Kidney (tissue), 14 donors: Measurements from ENCODE around the gene CLMN. TPM values are rescaled to one million over a fixed set of nuclear protein-coding genes. Genes with fewer than 3 reads are reported as not detected.

ENCODE experiments used
- DNase-seq, 5 donors: peaks; one replicate each; pipeline ENCODE4 v3.0.0-alpha.2; 2013 to 2020
- FAIRE-seq: peaks from 2 replicates; lab custom pipeline; 2012; peaks lifted over from hg19 to GRCh38; lab: Jason Lieb, UNC
- H3K27ac ChIP-seq, 2 donors: one replicate each; pipeline ENCODE4 v1.7.0; 2013; ENCODE audit warnings: low read depth in 2 of 2, low read length in 2 of 2, inconsistent platforms in 1 of 2
- H3K27me3 ChIP-seq: one replicate; pipeline ENCODE4 v1.7.1; 2013; ENCODE audit warnings: low read length, inconsistent platforms; ENCODE audit not compliant: control insufficient read depth, insufficient read depth
- H3K36me3 ChIP-seq, 3 donors: one replicate each; pipeline versions ENCODE4 v1.7.0 to v1.7.1; 2013; ENCODE audit warnings: low read length in 3 of 3, control low read depth in 1 of 3, inconsistent platforms in 1 of 3; ENCODE audit not compliant: insufficient read depth in 3 of 3, control insufficient read depth in 2 of 3
- H3K4me1 ChIP-seq, 3 donors: one replicate each; pipeline versions ENCODE4 v1.7.0 to v1.7.1; 2013; ENCODE audit warnings: low read length in 3 of 3, inconsistent platforms in 1 of 3, low read depth in 1 of 3; ENCODE audit not compliant: control insufficient read depth in 2 of 3, insufficient read depth in 2 of 3
- H3K4me3 ChIP-seq, 3 donors: one replicate each; pipeline versions ENCODE4 v1.7.0 to v1.8.1; 2013; ENCODE audit warnings: low read length in 3 of 3, control low read depth in 1 of 3, inconsistent platforms in 1 of 3
- H3K9ac ChIP-seq, 3 donors: one replicate each; pipeline versions ENCODE4 v1.7.0 to v1.7.1; 2013; ENCODE audit warnings: low read length in 3 of 3, control low read depth in 1 of 3, inconsistent platforms in 1 of 3
- H3K9me3 ChIP-seq, 3 donors: one replicate each; pipeline versions ENCODE4 v1.7.0 to v1.7.1; 2013; ENCODE audit warnings: low read length in 3 of 3, control low read depth in 1 of 3, inconsistent platforms in 1 of 3; ENCODE audit not compliant: control insufficient read depth in 2 of 3, insufficient read depth in 1 of 3
- intact Hi-C: fragments of 100-400 bp; cut with DNase I; formaldehyde crosslinking; loops from one replicate; pipeline ENCODE4 v1.11.1; 2022
- polyA plus RNA-seq: library from polyadenylated mRNA; stranded (reverse); fragments of 350-450 nt; fragmentation: Illumina TruSeq; extraction: RNeasy Lipid Tissue Mini Kit (QIAGEN cat#74804); gene quantifications from one replicate; pipeline ENCODE4 v1.2.3, GENCODE V29; 2014; ENCODE audit warnings: low read depth, low replicate concordance; ENCODE audit not compliant: insufficient read depth
- total RNA-seq: library from RNA; stranded (reverse); fragmentation: NEBNext Ultra II Directional; extraction: Animal tissue kit (Norgen Biotek cat#: 25700); gene quantifications from one replicate; pipeline ENCODE4 v1.2.1, GENCODE V29; 2021
- TF ChIP-seq, protein P1 (sequence below): IDR thresholded peaks from 3 replicates; pipeline ENCODE4 v1.5.1; 2012; ENCODE audit warnings: mild to moderate bottlenecking, moderate library complexity, borderline replicate concordance; ENCODE audit not compliant: insufficient read depth; ENCODE audit errors: extremely low read depth
- donor health status: control.
- donor health status: control.
- donor health status: control.
- donor health status: control.
- donor health status: control.
- donor health status: DM: yes; HTN: yes; CAD: no.
- donor health status: Normal renal cell carcinoma (clear cell type).

Gene CLMN
- total and polyA plus RNA-seq, 2 donors from 2014 or later, result 33.1 to 151 TPM

DNA sequence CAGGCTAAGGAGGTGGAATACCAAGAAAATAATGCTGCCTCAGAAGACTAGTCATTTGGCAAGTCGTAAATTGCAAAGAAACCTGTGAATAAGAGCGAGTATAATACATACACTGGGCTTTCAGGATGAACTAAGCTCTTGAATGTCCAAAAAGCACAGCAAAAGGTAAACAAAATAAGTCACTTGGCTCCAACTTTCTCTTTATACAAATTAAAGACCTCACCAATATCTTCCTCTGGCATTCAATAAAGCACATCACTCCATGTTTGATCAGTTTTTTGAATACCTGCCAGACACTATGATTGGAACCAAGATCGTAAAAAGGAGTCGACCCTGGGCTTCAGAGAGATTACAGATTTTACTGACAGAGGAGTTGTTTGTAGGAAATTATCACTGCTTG, 165.8 kb downstream of the CLMN start:
- DNase-seq (no peak), FAIRE-seq (no peak)
- Histone ChIP-seq H3K27ac (no peak overlapping the region), H3K9ac (no peak overlapping the region), H3K9me3 (no peaks in the 10 kb centered on the region), H3K4me1 (peaks cover 0 to 32% (median 12%) of the 10 kb centered on the region in 3 donors), H3K27me3 (no peaks in the 10 kb centered on the region), H3K36me3 (no peaks in the 10 kb centered on the region), H3K4me3 (no peak overlapping the region)
- TF ChIP-seq, protein P1, sequence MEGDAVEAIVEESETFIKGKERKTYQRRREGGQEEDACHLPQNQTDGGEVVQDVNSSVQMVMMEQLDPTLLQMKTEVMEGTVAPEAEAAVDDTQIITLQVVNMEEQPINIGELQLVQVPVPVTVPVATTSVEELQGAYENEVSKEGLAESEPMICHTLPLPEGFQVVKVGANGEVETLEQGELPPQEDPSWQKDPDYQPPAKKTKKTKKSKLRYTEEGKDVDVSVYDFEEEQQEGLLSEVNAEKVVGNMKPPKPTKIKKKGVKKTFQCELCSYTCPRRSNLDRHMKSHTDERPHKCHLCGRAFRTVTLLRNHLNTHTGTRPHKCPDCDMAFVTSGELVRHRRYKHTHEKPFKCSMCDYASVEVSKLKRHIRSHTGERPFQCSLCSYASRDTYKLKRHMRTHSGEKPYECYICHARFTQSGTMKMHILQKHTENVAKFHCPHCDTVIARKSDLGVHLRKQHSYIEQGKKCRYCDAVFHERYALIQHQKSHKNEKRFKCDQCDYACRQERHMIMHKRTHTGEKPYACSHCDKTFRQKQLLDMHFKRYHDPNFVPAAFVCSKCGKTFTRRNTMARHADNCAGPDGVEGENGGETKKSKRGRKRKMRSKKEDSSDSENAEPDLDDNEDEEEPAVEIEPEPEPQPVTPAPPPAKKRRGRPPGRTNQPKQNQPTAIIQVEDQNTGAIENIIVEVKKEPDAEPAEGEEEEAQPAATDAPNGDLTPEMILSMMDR, result no peak
- intact Hi-C loops, result no loop called here

DNA sequence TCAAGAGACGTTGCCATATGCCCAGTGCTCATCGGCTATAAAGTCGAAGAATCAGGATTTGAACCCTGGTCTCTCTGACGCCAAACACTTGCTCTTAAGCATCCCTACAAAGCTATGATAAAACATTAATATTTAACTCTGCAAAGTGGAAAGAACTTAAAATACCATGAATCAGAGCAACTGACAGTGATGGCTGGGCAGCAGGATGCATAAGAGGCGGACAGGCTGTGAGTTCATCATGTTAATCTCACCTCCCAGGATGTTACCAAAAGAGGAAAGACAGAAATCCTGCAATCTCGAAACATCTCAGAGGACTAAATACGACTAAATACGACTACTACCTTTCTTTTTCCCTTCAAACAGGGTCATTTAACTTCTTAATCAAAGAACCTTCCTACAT, 168.1 kb downstream of the CLMN start:
- DNase-seq (no peak), FAIRE-seq (no peak)
- no peaks in the 10 kb centered on the region for H3K27me3 ChIP-seq
- no peak overlapping the region for H3K9ac ChIP-seq
- intact Hi-C loops, result no loop called here
- H3K27ac ChIP-seq, result no peak overlapping the region
- H3K36me3 ChIP-seq, result no peaks in the 10 kb centered on the region
- TF ChIP-seq, protein P1, result no peak
- H3K4me1 ChIP-seq, result peaks cover 0 to 36% (median 14%) of the 10 kb centered on the region in 3 donors
- no peak overlapping the region for H3K4me3 ChIP-seq
- H3K9me3 ChIP-seq, result no peaks in the 10 kb centered on the region

DNA sequence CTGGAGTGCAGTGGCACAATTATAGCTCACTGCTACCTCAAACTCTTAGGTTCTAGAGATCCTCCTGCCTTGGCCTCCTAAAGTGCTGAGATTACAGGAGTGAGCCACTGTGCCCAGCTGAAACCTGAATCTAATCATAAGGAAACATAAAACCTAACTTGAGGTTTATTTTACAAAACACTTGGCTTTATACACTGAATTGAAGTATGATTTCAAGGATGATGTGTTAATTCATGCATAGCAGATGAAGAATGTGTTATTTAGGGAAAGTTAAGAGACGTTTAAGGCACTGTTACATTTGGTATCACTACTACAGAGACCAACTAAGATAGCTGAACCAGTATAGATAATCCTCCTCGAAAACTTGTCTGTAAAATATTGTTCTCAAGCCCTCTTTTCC, 168.8 kb downstream of the CLMN start:
- FAIRE-seq, result no peak
- Histone ChIP-seq H3K36me3 (peaks cover 0 to 2% (median 0%) of the 10 kb centered on the region in 3 donors), H3K27me3 (no peaks in the 10 kb centered on the region), H3K9ac (no peak overlapping the region), H3K27ac (no peak overlapping the region), H3K4me1 (peaks cover 0 to 36% (median 14%) of the 10 kb centered on the region in 3 donors), H3K9me3 (no peaks in the 10 kb centered on the region), H3K4me3 (no peak overlapping the region)
- DNase-seq, result no peak
- TF ChIP-seq, protein P1, result no peak
- intact Hi-C loops, result no loop called here

DNA sequence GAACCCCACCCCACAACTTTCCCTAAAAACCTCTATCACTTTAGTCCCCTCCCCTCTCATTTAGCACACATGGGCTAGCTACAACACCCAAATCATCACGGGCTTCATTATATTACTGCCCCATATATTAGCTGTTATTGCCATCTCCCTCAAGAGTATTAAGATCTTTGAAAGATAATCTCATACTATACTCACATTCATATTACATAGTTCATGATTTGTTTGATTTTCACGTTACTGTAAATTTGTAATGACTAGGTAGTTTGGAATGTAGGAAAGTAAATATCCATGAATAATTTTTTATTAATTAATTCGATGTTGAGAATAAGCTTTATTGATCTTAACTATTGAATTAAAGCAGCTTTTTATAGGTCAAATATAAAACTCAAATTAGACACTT, 170.3 kb downstream of the CLMN start:
- FAIRE-seq (peak; percentile 13), DNase-seq (no peak)
- TF ChIP-seq, protein P1, result no peak
- intact Hi-C loops, result no loop called here
- Histone ChIP-seq H3K4me1 (peaks cover 0 to 26% (median 6%) of the 10 kb centered on the region in 3 donors), H3K4me3 (no peak overlapping the region), H3K9ac (no peak overlapping the region), H3K36me3 (peaks cover 0 to 2% (median 0%) of the 10 kb centered on the region in 3 donors), H3K27ac (no peak overlapping the region), H3K9me3 (peaks cover 0 to 8% (median 0%) of the 10 kb centered on the region in 3 donors), H3K27me3 (no peaks in the 10 kb centered on the region)
